Liver (tissue), 9 donors: ENCODE measurements around the gene ZFYVE28. TPM values are rescaled to one million over a fixed set of nuclear protein-coding genes. Genes with fewer than 3 reads are reported as not detected.

Experiments used
- DNase-seq: peaks from one replicate; pipeline ENCODE4 v3.0.0-alpha.2; 2017; ENCODE audit warnings: low spot score
- H3K27ac ChIP-seq, 2 donors: one replicate each; pipeline ENCODE4 v1.7.0; 2013; ENCODE audit warnings: inconsistent platforms in 2 of 2, low read length in 2 of 2, control low read depth in 1 of 2, low read depth in 1 of 2, mild to moderate bottlenecking in 1 of 2
- H3K27me3 ChIP-seq, 4 donors: one replicate each; pipeline versions ENCODE4 v1.6.1 to v1.7.0; 2013; ENCODE audit warnings: low read length in 3 of 4, inconsistent platforms in 1 of 4, mild to moderate bottlenecking in 1 of 4, moderate library complexity in 1 of 4; ENCODE audit not compliant: control insufficient read depth in 4 of 4, insufficient read depth in 4 of 4
- H3K36me3 ChIP-seq, 4 donors: one replicate each; pipeline versions ENCODE4 v1.6.1 to v1.7.0; 2013; ENCODE audit warnings: low read length in 3 of 4, mild to moderate bottlenecking in 3 of 4, low read depth in 1 of 4, moderate library complexity in 1 of 4; ENCODE audit not compliant: control insufficient read depth in 4 of 4, insufficient read depth in 3 of 4
- H3K4me1 ChIP-seq, 4 donors: one replicate each; pipeline versions ENCODE4 v1.6.1 to v1.7.0; 2013; ENCODE audit warnings: low read length in 3 of 4, mild to moderate bottlenecking in 3 of 4, moderate library complexity in 1 of 4; ENCODE audit not compliant: control insufficient read depth in 4 of 4, insufficient read depth in 4 of 4
- H3K4me3 ChIP-seq, 3 donors: one replicate each; pipeline versions ENCODE4 v1.6.1 to v1.7.0; 2013; ENCODE audit warnings: low read length in 3 of 3, control low read depth in 1 of 3, low read depth in 1 of 3, mild to moderate bottlenecking in 1 of 3
- H3K9ac ChIP-seq, 2 donors: one replicate each; pipeline ENCODE4 v1.7.0; 2013; ENCODE audit warnings: low read length in 2 of 2, mild to moderate bottlenecking in 2 of 2, moderate library complexity in 2 of 2, control low read depth in 1 of 2, low read depth in 1 of 2
- H3K9me3 ChIP-seq, 4 donors: one replicate each; pipeline versions ENCODE4 v1.6.1 to v1.7.0; 2013; ENCODE audit warnings: low read length in 3 of 4; ENCODE audit not compliant: control insufficient read depth in 4 of 4
- EGR1 ChIP-seq, 2 donors: IDR thresholded peaks; 2 replicates each; pipeline ENCODE4 v1.6.1; 2016 to 2018; ENCODE audit warnings: antibody characterized with exemption in 2 of 2, low read depth in 2 of 2
- FOXA1 ChIP-seq: IDR thresholded peaks from 2 replicates; pipeline ENCODE4 v1.6.1; 2016; ENCODE audit warnings: antibody characterized with exemption
- FOXA2 ChIP-seq: IDR thresholded peaks from 2 replicates; pipeline ENCODE4 v1.6.1; 2016; ENCODE audit warnings: antibody characterized with exemption
- HNF4A ChIP-seq, 2 donors: conservative IDR thresholded peaks; 2 replicates each; pipeline ENCODE4 v1.6.1; 2016; ENCODE audit warnings: antibody characterized with exemption in 2 of 2, mild to moderate bottlenecking in 2 of 2
- JUND ChIP-seq, 2 donors: IDR thresholded peaks; 2 replicates each; pipeline ENCODE4 v1.6.1; 2016; ENCODE audit warnings: antibody characterized with exemption in 2 of 2
- NR2F2 ChIP-seq: IDR thresholded peaks from 2 replicates; pipeline ENCODE4 v1.6.1; 2016; ENCODE audit warnings: antibody characterized with exemption
- RAD21 ChIP-seq, 2 donors: IDR thresholded peaks; 2 replicates each; pipeline ENCODE4 v1.6.1; 2016; ENCODE audit warnings: antibody characterized with exemption in 2 of 2, mild to moderate bottlenecking in 2 of 2
- RXRA ChIP-seq, 2 donors: IDR thresholded peaks; 2 replicates each; pipeline ENCODE4 v1.6.1; 2017 to 2018; ENCODE audit warnings: antibody characterized with exemption in 2 of 2, mild to moderate bottlenecking in 1 of 2
- SP1 ChIP-seq: IDR thresholded peaks from 2 replicates; pipeline ENCODE4 v1.6.1; 2018; ENCODE audit warnings: antibody characterized with exemption, mild to moderate bottlenecking
- TAF1 ChIP-seq: conservative IDR thresholded peaks from 2 replicates; pipeline ENCODE4 v1.6.1; 2016; ENCODE audit warnings: antibody characterized with exemption, mild to moderate bottlenecking
- WGBS: extraction: QIAGEN DNeasy Blood & Tissue Kit; methylation state at CpG from one replicate; pipeline ENCODE4 v1.1.7; 2013; 5-methylcytosine and 5-hydroxymethylcytosine counted together
- polyA plus RNA-seq, 2 donors: library from polyadenylated mRNA; stranded (reverse) in 1 of 2; unstranded in 1 of 2; fragments of 200-250 nt in 1 of 2; fragments of >200 nt in 1 of 2; fragmentation: Nextera tagmentation in 1 of 2; extraction: Ambion mirVana in 1 of 2; gene quantifications; one replicate each; pipeline versions ENCODE4 v1.2.1 to v1.2.3, GENCODE V29; 2013 to 2015
- total RNA-seq, 2 donors: library from RNA; depleted of rRNA; stranded (reverse); fragments of >200 nt; gene quantifications; one replicate each; pipeline ENCODE4 v1.2.3, GENCODE V29; 2014
- TF ChIP-seq, protein P1 (sequence below): IDR thresholded peaks from 2 replicates; pipeline ENCODE4 v1.6.1; 2016; ENCODE audit warnings: antibody characterized with exemption
- TF ChIP-seq, protein P2 (sequence below): IDR thresholded peaks from 2 replicates; pipeline ENCODE4 v1.6.1; 2016; ENCODE audit warnings: antibody characterized with exemption, mild to moderate bottlenecking
- TF ChIP-seq, protein P3 (sequence below): fragments of 150-350 bp; IDR thresholded peaks from 2 replicates; pipeline ENCODE4 v1.5.1; 2017; ENCODE audit warnings: improper control_type of control experiment, low read depth, low read length; ENCODE audit not compliant: missing input control
- TF ChIP-seq, protein P4 (sequence below): IDR thresholded peaks from 2 replicates; pipeline ENCODE4 v1.6.1; 2016; ENCODE audit warnings: antibody characterized with exemption
- donor health status: healthy.
- donor health status: healthy.
- donor health status: healthy.
- donor health status: healthy.
- donor health status: healthy.

Gene ZFYVE28
- total and polyA plus RNA-seq, 4 donors, result 2.0 to 6.1 (median 2.7) TPM

DNA sequence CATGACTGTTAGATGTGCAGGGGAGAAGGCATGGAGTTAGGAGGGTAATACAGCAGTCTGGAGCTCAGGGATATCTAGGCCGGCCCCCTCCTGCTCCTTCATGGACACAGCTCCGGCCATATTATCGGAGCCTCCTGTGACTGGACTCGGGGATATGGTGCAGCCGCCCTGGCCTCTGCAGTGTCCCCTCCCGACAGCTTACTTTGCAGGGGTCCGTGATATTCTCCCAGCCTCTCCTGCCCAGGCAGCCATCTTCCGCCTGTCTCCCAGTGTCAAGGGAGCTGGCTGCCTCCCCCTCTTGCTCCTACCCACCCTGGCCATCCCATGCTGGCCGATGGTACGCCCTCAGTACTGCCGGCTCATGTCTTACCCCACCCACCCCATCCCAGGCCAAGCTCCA, 30.6 kb upstream of the ZFYVE28 start:
- WGBS, result 95% methylated on average over 11 of the region's 11 CpGs
- Histone ChIP-seq H3K27me3 (no peaks in the 10 kb centered on the region), H3K9ac (no peak overlapping the region), H3K27ac (no peak overlapping the region), H3K4me1 (no peaks in the 10 kb centered on the region), H3K4me3 (no peak overlapping the region), H3K36me3 (no peaks in the 10 kb centered on the region), H3K9me3 (no peaks in the 10 kb centered on the region)
- TF ChIP-seq HNF4A (conservative IDR thresholded peaks at IDR 0.05), result no peak
- TF ChIP-seq, protein P1, sequence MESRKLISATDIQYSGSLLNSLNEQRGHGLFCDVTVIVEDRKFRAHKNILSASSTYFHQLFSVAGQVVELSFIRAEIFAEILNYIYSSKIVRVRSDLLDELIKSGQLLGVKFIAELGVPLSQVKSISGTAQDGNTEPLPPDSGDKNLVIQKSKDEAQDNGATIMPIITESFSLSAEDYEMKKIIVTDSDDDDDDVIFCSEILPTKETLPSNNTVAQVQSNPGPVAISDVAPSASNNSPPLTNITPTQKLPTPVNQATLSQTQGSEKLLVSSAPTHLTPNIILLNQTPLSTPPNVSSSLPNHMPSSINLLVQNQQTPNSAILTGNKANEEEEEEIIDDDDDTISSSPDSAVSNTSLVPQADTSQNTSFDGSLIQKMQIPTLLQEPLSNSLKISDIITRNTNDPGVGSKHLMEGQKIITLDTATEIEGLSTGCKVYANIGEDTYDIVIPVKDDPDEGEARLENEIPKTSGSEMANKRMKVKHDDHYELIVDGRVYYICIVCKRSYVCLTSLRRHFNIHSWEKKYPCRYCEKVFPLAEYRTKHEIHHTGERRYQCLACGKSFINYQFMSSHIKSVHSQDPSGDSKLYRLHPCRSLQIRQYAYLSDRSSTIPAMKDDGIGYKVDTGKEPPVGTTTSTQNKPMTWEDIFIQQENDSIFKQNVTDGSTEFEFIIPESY, result no peak
- DNase-seq, result no peak

DNA sequence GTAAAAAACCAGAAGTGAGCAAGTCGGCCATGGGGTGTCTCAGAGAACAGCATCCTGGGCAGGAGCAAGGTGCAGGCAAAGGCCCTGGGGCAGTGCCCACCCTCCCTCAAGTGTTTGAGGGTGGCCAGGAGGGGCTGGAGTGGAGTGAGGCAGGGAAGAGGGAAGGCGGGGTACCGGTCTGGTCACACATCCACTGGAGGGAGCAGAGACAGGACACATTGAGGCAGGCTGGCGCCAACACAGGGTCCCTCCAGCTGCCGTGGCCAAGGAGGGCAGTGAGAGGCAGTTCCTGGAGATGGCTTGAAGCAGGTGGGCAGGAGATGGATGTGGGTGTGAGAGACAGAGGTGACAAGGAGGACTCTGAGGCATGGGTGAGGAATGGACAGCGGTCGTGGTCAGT, 30.1 kb upstream of the ZFYVE28 start:
- DNase-seq, result no peak
- whole genome bisulfite sequencing, result 92% methylated on average over 7 of the region's 7 CpGs
- Histone ChIP-seq H3K9ac (no peak overlapping the region), H3K4me1 (no peaks in the 10 kb centered on the region), H3K9me3 (no peaks in the 10 kb centered on the region), H3K36me3 (no peaks in the 10 kb centered on the region), H3K4me3 (no peak overlapping the region), H3K27me3 (no peaks in the 10 kb centered on the region), H3K27ac (no peak overlapping the region)
- no peak for TF ChIP-seq RAD21 (IDR thresholded peaks at IDR 0.05)
- TF ChIP-seq JUND (IDR thresholded peaks at IDR 0.05), result no peak
- no peak for TF ChIP-seq RXRA (IDR thresholded peaks at IDR 0.05)
- TF ChIP-seq NR2F2, result no peak

DNA sequence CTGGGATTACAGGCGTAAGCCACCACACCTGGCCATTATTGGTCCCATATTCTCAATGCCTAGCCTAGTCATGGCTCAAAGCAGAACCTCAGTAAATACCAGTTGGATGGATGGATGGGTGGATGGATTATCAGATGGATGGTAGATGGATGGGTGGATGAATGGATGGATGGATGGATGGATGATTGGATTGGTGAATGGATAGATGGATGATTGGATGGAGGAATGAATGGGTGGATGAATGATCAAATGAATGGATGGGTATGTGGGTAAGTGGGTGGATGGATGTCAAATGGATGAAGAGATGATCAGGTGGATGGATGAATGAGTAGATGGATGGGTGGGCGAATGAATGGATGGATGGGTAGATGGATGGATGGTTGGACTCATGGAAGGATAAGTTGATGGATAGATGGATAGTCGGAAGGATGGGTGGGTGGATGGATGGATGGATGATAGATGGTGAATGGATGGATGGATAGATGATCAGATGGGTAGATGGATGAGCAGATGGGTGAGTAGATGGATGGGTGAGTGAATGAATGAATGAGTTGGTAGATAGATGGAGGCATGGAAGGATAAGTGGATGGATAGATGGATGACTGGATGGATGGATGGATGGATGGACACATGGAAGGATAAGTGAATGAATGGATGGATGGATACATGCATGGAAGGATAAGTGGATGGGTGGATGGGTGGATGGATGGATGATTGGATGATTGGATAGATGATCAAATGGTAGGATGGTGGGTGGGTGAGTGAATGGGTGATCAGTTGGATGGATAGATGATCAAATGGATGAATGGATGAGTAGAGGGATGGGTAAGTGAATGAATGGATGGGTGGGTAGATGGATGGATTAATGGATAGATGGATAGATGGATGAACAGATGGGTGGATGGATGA, 28.5 kb upstream of the ZFYVE28 start:
- no peak overlapping the region for H3K9ac ChIP-seq
- no peaks in the 10 kb centered on the region for H3K4me1 ChIP-seq
- no peaks in the 10 kb centered on the region for H3K27me3 ChIP-seq
- no peak for DNase-seq
- TF ChIP-seq JUND (IDR thresholded peaks at IDR 0.05), result no peak
- TF ChIP-seq RXRA (IDR thresholded peaks at IDR 0.05), result no peak
- TF ChIP-seq, protein P2, sequence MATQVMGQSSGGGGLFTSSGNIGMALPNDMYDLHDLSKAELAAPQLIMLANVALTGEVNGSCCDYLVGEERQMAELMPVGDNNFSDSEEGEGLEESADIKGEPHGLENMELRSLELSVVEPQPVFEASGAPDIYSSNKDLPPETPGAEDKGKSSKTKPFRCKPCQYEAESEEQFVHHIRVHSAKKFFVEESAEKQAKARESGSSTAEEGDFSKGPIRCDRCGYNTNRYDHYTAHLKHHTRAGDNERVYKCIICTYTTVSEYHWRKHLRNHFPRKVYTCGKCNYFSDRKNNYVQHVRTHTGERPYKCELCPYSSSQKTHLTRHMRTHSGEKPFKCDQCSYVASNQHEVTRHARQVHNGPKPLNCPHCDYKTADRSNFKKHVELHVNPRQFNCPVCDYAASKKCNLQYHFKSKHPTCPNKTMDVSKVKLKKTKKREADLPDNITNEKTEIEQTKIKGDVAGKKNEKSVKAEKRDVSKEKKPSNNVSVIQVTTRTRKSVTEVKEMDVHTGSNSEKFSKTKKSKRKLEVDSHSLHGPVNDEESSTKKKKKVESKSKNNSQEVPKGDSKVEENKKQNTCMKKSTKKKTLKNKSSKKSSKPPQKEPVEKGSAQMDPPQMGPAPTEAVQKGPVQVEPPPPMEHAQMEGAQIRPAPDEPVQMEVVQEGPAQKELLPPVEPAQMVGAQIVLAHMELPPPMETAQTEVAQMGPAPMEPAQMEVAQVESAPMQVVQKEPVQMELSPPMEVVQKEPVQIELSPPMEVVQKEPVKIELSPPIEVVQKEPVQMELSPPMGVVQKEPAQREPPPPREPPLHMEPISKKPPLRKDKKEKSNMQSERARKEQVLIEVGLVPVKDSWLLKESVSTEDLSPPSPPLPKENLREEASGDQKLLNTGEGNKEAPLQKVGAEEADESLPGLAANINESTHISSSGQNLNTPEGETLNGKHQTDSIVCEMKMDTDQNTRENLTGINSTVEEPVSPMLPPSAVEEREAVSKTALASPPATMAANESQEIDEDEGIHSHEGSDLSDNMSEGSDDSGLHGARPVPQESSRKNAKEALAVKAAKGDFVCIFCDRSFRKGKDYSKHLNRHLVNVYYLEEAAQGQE, result no peak
- no peak for TF ChIP-seq FOXA1
- no peak for TF ChIP-seq FOXA2
- TF ChIP-seq NR2F2, result no peak
- no peak for TF ChIP-seq TAF1
- TF ChIP-seq, protein P3, sequence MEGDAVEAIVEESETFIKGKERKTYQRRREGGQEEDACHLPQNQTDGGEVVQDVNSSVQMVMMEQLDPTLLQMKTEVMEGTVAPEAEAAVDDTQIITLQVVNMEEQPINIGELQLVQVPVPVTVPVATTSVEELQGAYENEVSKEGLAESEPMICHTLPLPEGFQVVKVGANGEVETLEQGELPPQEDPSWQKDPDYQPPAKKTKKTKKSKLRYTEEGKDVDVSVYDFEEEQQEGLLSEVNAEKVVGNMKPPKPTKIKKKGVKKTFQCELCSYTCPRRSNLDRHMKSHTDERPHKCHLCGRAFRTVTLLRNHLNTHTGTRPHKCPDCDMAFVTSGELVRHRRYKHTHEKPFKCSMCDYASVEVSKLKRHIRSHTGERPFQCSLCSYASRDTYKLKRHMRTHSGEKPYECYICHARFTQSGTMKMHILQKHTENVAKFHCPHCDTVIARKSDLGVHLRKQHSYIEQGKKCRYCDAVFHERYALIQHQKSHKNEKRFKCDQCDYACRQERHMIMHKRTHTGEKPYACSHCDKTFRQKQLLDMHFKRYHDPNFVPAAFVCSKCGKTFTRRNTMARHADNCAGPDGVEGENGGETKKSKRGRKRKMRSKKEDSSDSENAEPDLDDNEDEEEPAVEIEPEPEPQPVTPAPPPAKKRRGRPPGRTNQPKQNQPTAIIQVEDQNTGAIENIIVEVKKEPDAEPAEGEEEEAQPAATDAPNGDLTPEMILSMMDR, result no peak
- TF ChIP-seq SP1, result no peak
- TF ChIP-seq, protein P4, sequence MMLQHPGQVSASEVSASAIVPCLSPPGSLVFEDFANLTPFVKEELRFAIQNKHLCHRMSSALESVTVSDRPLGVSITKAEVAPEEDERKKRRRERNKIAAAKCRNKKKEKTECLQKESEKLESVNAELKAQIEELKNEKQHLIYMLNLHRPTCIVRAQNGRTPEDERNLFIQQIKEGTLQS, result no peak
- no peak for TF ChIP-seq EGR1 (IDR thresholded peaks at IDR 0.05; ENCODE audit: low read depth in 2 of 2)
- H3K9me3 ChIP-seq, result no peaks in the 10 kb centered on the region
- no peak overlapping the region for H3K4me3 ChIP-seq
- no peaks in the 10 kb centered on the region for H3K36me3 ChIP-seq
- no peak overlapping the region for H3K27ac ChIP-seq
- WGBS, result 84% methylated on average over 3 of the region's 3 CpGs
